GM21360 (cell line): ENCODE results near the gene KCND2.
A peak's percentile ranks its signal among the peaks of the same experiment; 100 is the strongest.
"Not testable (repeated sequence)": the region's sequence is repeated elsewhere in the genome, so short reads cannot be mapped to it uniquely, and the experiment has no call there.

ENCODE experiments used
- ATAC-seq: cut with Tn5 transposase; IDR thresholded peaks from one replicate; pipeline ENCODE4 v1.9.1; 2021; ENCODE audit warnings: mild to moderate bottlenecking, moderate library complexity; ENCODE audit not compliant: unreplicated experiment

Gene KCND2

GRCh38 chr7:120272701-120273475 lies at the start of gene KCND2:
Gene KCND2 (plus strand): TSS chr7:120273175.
- ATAC-seq, result peak; percentile 32

- ATAC-seq, result no peak
Observed at GRCh38 chr7:120226188-120226587, 46.8 kb upstream of the KCND2 start.

GRCh38 chr7:120227255-120227654 lies 45.7 kb upstream of the KCND2 start:
- no peak for ATAC-seq

DNA sequence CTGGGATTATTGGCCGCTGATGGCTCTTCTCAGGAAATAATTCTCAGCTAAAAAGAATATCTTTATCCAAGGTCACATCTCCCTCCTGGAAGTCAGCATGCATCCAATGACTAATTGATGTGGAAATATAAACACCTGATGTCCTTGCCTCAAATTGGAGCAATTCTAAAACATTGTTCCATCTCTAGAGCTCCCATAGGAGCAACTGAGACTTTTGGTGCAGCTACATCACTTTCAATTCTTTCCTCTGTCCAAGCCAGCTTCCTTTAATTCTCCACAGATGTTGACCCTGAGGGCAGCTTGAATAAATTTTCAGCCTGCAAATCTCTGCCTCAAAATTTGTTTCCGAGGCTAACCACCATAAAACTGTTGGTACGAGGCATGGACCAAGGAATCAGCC lies 43.9 kb upstream of the KCND2 start:
- ATAC-seq, result no peak

- no peak for ATAC-seq
Observed at GRCh38 chr7:120233338-120233737, 39.6 kb upstream of the KCND2 start.

GRCh38 chr7:120240350-120240749 lies 32.6 kb upstream of the KCND2 start:
- ATAC-seq, result not testable (repeated sequence)

DNA sequence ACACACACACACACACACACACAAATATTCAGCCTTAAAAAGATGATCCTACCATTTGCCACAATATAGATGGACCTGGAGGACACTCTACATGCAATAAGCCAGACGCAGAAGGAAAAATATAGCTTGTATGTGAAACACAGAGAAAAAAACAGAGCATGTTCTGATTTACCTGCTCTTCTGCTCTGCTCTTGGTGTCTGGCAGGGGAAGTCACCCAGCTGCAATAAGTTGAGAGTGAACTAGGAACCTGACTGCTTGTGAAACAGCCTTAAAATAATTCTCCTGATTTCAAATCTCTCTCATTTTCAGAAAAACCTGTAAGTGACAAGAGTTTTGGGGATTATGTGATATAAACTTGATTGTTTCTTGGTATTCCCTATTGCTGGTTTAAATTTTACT lies 31.0 kb upstream of the KCND2 start:
- no peak for ATAC-seq

DNA sequence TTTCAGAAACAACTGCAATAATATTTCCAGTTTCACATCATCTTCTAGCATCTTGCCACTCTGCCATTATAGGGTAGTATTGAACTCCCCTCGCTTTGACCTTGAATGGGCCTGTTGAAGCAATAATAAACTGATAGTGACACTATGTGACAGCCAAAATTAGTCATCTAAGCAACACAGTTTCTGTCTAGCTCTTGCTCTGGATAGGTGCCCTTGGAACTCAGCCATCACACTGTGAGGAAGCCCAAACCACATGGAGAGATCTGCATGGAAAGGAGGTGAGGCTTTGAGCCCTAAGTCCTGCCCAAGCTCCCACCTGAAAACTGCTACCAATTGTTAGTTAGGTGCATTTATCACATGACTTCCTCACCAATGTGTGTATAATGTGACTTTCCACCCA lies 18.1 kb upstream of the KCND2 start:
- no peak for ATAC-seq

DNA sequence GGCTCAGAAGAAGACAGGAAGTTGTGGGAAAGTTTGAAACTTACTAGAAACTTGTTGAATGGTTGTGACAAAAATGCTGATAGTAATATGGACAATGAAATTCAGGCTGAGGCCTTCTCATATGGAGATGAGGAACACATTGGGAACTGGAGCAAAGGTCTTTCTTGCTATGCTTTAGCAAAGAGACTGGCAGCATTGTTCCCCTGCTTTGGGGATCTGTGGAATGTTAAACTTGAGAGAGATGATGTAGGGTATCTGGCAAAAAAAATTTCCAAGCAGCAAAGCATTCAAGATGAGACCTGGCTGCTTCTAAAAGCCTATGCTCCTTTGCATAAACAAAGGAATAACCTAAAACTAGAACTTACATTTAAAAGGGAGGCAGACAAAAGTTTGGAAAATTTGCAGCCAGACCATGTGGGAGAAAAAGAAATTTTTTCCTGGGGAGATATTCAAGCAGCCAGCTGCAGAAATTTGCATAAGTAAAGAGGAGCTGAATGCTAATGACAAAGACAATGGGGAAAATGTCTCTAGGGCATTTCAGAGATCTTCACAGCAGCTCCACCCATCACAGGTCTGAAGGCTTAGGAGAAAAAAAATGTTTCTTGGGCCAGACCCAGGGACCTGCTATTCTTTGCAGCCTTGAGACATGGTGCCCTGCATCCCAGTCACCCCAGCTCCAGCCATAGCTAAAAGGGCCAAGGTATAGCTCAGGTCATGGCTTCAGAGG lies 16.5 kb upstream of the KCND2 start:
- ATAC-seq, result no peak

- ATAC-seq, result no peak
Observed at GRCh38 chr7:120259386-120259785, 13.6 kb upstream of the KCND2 start.

DNA sequence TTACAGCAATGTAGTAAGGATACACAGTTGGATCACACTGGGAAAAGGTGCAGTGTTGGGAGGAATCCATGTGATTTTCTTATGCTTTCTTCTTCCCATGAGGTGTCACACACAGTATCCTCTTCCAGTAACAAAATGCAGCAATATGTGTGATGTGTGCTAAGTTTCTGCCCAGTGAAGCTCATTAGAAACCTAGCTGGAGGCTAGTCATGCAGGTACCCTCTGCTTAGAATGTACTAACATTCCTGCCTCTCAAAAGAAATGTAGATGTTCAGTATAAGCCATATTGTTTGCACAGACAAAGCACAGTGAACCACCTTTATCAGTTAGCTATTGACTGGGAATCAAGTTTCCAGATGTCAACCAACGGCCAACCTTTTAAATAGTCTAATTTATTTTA lies 12.9 kb upstream of the KCND2 start:
- ATAC-seq, result no peak

- peak; percentile 54 for ATAC-seq
Observed at GRCh38 chr7:120272261-120272660, 714 bp upstream of the KCND2 start.

DNA sequence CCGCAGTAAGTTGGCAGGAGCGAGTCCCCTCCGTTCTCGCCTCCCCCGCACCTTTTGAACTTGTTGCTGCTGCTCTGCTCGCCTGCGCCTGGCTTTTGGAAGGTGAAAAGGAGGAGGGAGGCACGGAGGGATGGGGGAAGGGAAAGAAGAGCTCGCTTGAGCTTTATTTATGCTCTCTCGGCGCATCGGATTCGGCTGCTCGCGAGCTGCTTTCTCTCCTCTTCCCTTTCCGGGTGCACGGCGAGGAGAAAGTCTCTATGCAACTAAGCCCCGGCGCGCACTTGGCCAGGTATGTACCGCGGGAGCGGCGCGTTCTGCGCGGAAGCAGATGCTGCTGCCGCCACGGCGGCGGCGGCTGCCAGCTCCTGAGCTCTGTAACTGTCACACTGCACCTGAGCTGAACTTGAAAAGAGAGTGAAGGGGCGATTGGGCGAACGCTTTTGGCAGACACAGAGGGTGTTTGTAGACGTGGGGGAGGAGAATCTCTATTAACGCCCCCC lies 551 bp downstream of the KCND2 start:
- ATAC-seq, result peak; percentile 59

- ATAC-seq, result no peak
Observed at GRCh38 chr7:120274482-120274881, 1.5 kb downstream of the KCND2 start.

DNA sequence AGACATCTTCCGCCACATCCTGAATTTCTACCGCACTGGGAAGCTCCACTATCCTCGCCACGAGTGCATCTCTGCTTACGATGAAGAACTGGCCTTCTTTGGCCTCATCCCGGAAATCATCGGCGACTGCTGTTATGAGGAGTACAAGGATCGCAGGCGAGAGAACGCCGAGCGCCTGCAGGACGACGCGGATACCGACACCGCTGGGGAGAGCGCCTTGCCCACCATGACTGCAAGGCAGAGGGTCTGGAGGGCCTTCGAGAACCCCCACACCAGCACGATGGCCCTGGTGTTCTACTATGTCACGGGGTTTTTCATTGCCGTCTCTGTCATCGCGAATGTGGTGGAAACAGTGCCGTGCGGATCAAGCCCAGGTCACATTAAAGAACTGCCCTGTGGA lies 1.9 kb downstream of the KCND2 start:
- no peak for ATAC-seq

DNA sequence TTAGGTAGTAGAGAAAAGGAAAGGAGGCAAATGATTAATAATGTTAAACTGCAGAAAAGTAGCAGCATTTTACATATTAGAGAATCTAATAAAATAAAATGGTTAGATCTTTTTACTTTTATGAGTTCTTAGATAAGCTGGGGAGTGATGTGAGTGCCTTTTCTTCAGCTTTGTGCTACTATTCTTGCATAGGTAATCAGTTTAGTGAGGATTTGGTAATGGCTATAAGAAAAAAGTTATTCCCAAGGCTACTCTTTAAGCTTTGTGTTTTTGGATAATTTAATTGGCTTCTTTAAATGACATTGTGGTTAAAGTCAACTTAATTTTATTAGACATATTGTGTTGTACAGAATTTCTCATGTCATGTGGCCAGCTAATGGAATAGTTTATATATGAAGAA lies 3.7 kb downstream of the KCND2 start:
- ATAC-seq, result no peak

- ATAC-seq, result no peak
Observed at GRCh38 chr7:120278773-120279172, 5.8 kb downstream of the KCND2 start.

DNA sequence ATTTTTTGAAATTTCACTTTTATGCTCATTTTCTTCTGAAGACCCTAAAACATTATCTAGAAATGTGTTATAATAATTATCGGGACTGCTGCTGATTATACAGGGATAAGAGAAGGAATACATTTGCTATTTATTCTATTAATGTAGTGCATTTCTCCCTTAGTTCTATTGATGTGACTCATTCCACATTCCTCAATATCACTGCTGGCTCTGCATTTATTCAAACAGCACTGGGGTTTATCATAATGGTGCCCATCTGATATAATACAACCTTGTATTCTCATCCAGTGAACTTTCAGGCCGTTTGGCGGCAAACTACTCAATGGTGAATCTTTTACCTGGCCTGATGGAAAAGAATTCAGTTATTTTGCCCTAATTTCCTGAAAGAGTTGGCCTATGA lies 7.8 kb downstream of the KCND2 start:
- ATAC-seq, result no peak

DNA sequence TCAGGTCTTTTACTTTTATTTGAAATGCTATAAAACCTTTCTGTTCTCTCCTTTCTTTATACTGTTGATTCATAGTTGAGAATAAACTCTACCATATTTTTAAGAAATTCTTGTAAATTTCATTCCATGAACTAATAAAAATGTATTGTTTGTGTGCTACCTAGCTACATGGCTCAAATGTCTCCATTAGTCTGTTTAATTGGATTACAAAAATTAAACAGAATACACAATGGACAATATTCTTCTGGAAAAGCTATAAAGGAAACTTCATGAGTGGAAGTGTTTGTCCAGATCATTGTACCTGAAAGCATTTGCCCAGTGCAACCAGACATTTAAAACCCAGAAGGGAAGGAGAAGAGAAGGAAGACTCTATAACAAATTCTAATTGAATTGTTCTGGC lies 20.1 kb downstream of the KCND2 start:
- no peak for ATAC-seq

DNA sequence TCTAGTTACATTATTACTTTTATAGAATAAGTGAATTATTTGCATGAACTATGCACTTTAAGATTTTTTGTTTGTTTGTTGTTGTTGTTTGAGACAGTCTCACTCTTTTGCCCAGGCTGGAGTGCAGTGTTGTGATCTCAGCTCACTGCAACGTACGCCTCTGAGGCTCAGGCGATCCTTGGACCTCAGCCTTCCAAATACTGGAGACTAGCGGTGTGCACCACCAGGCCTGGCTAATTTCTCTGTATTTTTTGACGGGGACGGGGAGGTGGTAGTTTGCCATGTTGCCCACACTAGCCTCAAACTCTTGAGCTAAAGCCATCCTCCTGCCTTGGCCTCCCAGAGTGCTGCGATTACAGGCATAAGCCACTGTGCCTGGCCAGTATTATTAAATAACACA lies 29.2 kb downstream of the KCND2 start:
- no peak for ATAC-seq

- ATAC-seq, result peak; percentile 45
Observed at GRCh38 chr7:120303105-120303504, 30.1 kb downstream of the KCND2 start.

DNA sequence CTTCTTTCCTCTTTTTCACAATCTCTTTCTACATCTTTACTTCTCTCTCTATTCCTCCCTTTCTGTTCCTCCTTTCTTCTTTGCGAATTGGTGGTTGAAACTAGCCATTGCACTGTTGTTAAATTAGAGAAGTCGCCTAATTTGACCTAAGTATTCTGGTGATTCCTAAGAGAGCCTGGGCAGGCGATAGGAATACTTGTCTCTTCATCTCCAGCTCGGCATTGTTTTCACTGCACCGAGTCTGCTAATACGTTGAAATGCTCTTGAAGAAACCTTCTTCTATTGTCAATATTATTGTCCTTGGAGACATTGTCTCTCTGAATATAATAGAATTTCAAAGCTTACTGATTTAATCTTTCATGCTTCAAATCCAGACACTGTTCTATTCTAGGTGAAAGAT lies 31.7 kb downstream of the KCND2 start:
- no peak for ATAC-seq
